ENCODE data around the gene FDX1.

- TF ChIP-seq CTCF (IDR thresholded peaks at IDR 0.05) (no peak), USF1 (CRISPR knock-in tag; IDR thresholded peaks at IDR 0.05) (no peak), TEAD1 (CRISPR knock-in tag; IDR thresholded peaks at IDR 0.05) (no peak), ZBTB21 (CRISPR knock-in tag; IDR thresholded peaks at IDR 0.05; ENCODE audit: borderline replicate concordance) (no peak), E2F4 (CRISPR knock-in tag; IDR thresholded peaks at IDR 0.05; ENCODE audit: borderline replicate concordance, low read depth) (no peak), FOXP1 (CRISPR knock-in tag; IDR thresholded peaks at IDR 0.05; ENCODE audit: borderline replicate concordance) (no peak), MXD4 (CRISPR knock-in tag; IDR thresholded peaks at IDR 0.05; ENCODE audit: borderline replicate concordance) (no peak)
Measured at GRCh38 chr11:110486156-110486555, 56.4 kb downstream of the FDX1 start.

Data from WTC11 (cell line).